ENCODE results near the gene RAB26.
"Not testable (repeated sequence)": the region's sequence is repeated elsewhere in the genome, so short reads cannot be mapped to it uniquely, and the experiment has no call there.

The RAB26 gene

DNA sequence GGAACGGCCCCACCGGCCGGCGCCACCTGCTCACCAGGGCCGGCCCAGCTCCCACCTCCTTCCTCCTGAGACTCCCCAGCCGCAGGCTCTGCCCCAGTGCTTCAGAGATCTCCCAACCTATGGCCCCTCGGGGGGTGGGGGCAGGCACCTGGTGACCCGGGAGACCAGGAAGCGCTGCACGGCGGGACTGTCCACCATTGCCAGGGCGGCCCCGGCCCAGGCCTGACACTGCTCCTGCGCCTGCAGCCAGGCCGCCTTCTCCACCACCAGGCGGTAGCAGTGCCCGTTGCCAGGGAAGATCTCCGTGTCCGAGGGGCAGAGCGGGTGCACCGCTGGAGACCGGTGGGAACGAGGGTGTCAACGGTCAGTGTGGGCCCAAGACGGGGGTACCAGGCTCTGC is 31.1 kb upstream of the RAB26 start:
- DNase-seq (ENCODE audit: low read depth in 2 of 2), result not testable (repeated sequence)

DNA sequence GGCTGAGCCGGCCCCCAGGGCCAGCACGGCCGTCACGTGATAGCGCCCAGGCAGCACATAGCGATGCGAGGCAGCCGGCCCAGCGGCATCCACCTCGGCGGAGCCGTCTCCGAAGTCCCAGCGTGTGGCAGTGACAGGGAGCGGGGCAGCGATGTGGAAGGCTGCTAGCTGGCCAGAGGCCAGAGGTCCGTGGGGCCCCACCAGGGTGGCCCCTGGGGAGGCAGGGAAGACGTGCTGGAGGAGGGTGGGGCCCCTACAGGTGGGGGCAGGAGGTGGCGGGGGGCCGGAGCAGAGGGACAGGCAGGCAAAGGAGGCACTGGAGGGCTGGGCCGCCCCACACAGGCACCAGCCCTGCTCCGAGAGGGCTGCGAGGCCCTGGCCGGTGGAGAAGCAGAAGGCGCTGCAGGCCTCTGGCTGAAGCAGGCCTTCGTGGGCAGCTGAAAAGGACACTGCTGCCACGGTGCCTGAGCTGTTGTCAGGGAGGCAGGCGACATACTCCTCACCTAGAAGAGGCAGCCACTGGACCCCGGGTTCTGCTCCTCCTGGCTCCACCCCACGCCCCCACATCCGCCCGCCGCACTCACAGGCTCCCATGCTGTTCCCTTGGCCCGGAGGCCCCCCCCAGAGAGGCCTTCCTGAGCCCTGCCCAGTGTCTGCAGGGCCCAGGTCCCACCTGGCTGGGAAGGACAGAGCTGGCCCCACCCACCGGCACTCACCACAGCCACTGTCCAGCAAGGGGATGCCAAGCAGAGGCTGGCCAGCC is 30.3 kb upstream of the RAB26 start:
- DNase-seq (ENCODE audit: low read depth in 2 of 2), result not testable (repeated sequence)

DNA sequence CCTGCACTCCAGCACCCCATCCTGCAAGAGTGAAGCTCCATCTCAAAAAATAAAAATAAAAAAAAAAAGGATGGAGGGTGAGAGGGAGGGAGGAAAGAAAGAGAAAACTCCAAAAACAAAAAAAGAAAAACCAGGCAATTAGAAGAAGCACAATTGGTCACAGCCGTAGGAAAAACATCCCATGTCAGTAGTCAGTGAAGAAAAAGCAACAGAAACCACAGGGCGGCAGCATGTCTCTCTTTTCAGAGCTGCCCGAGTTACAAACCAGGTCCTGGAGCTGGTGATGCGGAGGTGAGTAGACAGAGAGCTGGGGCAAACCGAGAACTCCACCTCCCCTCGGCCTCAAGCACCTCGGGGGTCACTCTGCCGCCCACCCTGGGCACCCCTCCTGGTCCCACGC is 27.1 kb upstream of the RAB26 start:
- DNase-seq (ENCODE audit: low read depth in 2 of 2), result not testable (repeated sequence)

DNA sequence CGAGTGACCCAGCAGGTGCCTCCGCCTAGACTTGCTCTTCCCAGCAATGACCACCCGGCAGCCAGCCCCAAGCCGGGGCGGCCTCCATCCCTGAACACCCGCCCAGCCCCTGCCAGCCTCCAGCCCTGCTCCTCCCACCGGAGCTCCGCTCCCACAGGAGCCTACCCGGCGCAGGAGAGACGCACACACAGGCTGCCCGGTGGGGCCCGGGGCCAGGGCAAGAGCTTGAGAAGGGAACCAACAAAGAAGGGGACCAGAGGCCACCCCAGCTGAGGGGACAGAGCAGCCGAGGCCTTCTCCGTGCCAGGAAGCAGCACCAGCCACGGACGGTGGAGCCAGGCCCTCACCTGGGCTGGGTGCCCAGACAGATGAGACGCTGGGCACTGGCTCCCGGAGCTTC is 26.6 kb upstream of the RAB26 start:
- DNase-seq (ENCODE audit: low read depth in 2 of 2), result no peak

DNA sequence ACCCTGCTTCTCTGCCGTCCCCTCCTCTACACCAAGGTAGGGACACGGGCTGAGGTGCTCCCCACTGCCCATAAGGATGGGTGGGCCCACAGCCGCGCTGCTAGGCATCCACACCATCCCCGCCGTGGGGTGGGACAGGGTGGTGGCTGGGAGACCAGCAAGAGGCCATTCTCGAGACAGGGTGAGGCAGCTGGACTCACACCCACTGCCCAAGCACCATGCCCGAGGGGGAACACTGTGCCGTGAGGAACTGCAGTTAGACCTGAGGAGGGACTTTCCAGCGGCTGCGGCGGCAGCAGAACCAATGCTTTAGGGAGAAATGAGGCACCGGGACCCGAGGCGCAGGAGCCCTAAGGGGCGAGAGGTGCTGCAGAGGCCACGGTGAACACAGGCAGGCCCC is 26.0 kb upstream of the RAB26 start:
- DNase-seq (ENCODE audit: low read depth in 2 of 2), result no peak

DNA sequence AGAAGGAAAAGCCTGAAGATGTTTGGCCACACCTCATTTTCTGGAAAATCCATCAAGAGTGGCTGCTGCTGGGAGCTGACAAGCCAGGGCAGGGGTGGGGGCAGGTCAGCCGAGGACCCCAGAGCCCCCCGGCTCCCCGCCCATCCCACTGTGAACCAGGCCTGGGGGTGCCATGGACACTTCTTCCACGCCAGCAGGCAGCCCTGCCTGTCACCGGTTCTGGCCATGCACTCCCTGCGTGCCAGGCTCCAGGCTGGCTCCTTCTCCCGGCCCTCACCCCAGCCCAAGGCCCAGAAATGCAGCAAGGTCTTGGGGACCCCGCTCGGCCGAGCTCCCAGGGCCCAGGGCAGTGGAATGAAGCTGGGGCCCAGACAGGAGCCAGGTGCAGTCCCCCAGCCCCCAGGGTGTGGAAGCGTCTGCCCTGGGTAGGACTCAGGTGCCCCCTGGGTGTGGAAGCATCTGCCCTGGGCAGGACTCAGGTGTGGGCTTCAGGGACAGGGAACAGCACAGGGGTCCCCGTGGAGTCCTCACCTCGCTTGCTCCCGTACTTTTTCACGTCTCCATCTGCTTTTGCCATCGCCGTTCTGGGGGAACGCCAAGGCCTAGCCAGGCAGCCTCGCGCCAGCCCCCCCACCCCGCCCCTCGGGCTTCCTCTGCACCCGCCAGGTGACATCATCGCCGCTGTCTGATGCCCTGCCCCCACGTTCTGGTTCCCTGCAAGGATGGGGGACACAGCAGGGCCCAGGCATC is 25.3 kb upstream of the RAB26 start:
- not testable (repeated sequence) for DNase-seq (ENCODE audit: low read depth in 2 of 2)

GRCh38 chr16:2123706-2124376 is 24.6 kb upstream of the RAB26 start:
- not testable (repeated sequence) for DNase-seq (ENCODE audit: low read depth in 2 of 2)

- not testable (repeated sequence) for DNase-seq (ENCODE audit: low read depth in 2 of 2)
Observed at GRCh38 chr16:2124377-2124693, 24.1 kb upstream of the RAB26 start.

DNA sequence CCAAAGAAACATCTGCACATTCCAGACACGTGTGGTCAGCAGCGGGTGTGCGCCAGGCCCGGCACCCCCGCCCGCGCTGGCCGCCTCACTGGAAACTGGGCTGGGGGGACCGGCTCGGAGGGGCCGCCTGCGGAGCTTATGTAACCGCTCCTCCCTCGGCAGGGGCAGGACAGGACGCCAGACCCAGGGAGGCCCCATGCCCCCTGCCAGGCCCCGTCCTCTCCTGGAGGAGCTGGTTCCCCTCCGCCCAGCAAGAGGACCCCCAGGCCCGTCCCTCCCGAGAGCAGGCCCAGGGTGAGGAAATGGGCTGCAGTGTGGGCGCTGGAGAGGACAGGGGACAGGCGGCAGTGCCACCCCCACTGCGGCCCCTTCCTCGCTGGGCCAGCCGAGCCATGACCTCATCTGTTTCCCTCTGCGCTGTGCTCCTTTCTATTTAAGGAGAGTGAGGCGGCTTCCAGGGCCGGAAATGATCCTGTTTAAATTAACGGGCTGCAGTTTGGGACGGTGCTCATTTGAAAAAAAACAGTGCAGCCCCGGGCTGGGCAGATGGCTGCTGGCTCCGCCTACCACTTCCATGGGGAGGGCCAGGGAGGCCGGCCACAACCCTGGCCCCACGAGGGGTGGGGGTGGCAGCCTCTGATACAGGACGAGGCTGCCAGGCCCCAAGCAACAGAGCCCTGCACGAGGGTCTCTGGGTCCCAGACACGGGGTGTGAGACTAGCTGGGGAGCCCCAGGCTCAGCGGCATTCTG is 23.6 kb upstream of the RAB26 start:
- DNase-seq (ENCODE audit: low read depth in 2 of 2), result not testable (repeated sequence)

DNA sequence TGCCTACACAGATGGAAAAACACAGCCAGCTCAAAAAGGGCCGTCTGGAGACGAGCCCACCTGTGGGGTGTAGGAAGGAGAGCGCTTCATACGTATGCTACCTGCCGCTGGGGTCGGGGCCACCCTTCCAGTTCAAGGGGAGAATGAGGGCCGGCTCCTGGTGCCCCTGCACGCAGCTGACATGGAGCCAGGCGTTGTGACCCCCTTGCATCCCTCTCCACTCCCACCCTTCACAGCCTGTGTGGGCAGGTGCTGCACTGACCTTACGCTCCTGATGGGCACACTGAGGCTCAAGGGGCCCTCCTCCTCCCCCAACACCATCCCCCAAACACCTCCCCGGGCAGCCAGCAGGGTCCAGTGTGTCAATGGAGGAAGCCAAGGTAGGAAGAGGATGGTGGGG is 22.8 kb upstream of the RAB26 start:
- DNase-seq (ENCODE audit: low read depth in 2 of 2), result not testable (repeated sequence)

- not testable (repeated sequence) for DNase-seq (ENCODE audit: low read depth in 2 of 2)
Observed at GRCh38 chr16:2126161-2126743, 22.2 kb upstream of the RAB26 start.

- DNase-seq (ENCODE audit: low read depth in 2 of 2), result not testable (repeated sequence)
Observed at GRCh38 chr16:2126928-2127556, 21.4 kb upstream of the RAB26 start.

DNA sequence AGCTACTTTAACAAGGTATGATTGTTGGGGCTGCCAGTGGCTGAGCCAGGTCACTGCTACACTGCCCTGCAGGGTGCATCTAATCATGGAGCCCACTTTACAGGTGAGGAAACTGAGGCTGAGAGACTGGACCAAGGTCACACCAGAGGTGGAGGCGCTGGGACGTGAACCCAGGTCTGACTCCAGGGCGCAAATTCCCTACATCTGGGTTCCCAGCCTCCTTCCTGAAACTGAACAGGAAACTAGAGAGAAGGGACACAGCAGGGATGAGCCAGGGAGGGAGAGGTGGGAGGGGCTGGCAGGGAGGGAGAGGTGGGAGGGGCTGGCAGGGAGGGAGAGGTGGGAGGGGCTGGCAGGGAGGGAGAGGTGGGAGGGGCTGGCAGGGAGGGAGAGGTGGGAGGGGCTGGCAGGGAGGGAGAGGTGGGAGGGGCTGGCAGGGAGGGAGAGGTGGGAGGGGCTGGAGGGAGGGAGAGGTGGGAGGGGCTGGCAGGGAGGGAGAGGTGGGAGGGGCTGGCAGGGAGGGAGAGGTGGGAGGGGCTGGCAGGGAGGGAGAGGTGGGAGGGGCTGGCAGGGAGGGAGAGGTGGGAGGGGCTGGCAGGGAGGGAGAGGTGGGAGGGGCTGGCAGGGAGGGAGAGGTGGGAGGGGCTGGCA is 20.7 kb upstream of the RAB26 start:
- not testable (repeated sequence) for DNase-seq (ENCODE audit: low read depth in 2 of 2)

DNA sequence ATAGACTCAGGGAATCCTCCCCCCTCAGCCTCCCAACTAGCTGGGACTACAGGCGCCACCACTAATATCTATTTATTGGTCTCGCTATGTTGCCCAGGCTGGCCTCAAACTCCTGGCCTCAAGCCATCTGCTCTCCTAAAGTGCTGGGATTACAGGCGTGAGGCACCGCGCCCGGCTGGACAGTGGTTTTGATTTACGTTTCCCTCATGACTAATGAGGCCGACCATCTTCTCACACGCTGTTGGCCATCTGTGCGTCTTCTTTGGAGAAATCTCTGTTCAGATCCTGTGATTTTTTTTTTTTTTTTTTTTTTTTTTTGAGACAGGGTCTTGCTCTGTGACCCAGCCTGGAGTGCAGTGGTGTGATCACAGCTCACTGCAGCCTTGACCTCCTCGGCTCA is 19.2 kb upstream of the RAB26 start:
- DNase-seq (ENCODE audit: low read depth in 2 of 2), result not testable (repeated sequence)

DNA sequence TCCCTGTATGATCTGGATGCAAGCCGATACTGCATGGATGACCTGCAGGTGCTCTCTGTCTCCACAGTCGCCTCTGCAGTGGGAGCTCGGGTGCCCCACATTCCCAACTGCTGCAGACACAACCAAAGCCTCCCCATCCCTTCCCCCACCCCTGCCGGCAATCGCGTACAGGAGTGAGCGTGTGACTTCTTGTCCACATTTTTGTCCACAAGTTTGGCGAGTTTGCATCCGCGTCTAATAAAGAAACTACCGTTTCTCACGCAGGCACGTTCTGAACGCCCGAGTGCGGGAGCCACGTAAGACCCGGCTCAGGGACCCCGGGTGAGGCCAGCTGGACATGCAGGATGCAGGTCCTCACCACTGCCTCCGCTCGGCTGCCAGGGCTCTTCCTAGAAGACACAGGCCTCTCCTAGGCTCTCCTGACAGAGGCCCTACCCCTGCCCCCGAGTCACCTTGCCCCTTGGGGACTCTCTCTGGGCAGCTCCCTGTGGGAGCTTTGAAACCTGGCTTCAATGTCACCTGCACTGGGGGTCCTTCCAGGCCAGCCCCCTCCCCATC is 18.5 kb upstream of the RAB26 start:
- not testable (repeated sequence) for DNase-seq (ENCODE audit: low read depth in 2 of 2)

DNA sequence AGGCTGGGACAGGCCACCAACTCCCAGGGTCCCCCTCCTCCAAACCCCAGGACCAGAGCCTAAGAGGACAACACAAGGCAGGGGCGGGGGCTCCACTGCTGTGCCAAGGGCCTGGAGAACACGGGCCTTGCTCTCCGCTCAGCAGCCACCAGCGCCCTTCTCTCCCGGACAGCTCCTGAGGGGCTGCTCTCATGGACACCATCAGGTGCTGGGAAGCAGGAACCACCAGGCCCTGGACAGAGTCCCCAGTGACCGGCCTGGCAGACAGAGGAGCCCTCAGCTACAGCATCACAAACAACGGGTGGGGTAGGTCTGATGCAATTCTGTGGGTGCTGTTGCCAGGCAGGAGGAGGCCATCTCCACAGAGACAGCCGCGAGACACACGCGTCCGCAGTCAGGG is 14.6 kb upstream of the RAB26 start:
- not testable (repeated sequence) for DNase-seq (ENCODE audit: low read depth in 2 of 2)

DNA sequence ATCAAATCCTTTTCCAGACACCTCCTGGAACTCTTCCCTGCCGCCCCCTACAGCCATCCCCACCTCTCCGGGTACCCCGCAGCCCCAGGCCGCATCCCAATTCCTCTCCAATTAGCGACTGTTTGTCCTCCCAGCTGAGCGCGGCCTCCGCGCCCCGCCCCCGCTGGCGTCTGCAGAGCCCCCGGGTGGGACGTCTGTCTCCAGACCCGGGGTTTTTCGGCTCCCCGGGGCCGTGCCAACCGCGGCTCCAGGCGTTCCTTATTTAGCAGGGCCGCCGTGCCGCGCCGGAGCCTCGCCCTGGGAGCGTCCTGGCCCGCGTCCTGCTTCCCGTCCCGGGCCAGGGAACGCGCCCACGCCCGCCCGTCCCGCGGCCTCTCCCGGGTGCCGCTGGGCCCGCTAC is 13.4 kb upstream of the RAB26 start:
- DNase-seq (ENCODE audit: low read depth in 2 of 2), result not testable (repeated sequence)

DNA sequence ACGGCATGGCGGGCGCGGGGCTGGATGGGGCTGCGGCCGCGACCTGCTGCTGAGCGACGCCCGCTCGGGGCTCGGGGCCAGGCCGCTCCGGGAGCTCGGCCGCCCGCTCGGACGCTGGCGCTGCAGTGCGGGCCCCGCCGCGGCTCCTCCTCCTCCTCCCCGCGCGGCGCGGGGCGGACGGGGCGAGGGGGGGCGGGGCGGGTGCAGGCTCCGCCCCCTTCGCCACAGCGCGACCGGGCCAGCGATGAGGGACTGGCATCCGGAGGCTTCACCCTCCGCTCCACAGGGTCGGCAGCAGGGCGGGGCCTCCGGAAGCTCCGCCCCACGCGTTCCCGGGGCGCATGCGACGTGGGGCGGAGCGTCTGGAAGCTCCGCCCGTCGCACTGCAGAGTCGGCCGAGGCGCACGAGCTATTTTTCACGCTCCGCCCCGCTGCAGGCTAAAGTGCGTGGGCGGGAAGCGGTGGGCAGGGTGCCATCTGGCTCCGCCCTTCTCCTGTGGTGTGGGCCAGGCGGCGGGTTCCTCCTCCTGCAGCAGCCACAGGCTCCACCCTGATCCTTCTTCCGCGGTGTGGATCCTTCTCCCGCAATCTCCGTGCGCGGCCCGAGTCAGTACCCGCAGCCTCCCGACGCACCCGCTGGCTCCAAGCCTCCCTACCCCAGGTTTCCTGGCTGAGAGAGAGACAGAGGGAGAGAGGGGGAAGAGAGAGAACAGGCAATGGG is 12.5 kb upstream of the RAB26 start, which contains the start of gene PKD1:
TSS of gene PKD1 (minus strand) at position 129 of the 721 bp plus-strand sequence. CDS start 209 bp downstream, outside the sequence.
- peak; percentile 98 for DNase-seq (ENCODE audit: low read depth in 2 of 2)

Data from activated CD4-positive, alpha-beta T cell treated with anti-CD3 and anti-CD28 coated beads for 24 hours (primary cell).